Right hindlimb (tissue), 1 donor: ENCODE data around the gene SMURF1.

Experiments used
- DNase-seq: peaks from one replicate; pipeline ENCODE4 v3.0.0-alpha.2; 2018

Gene SMURF1

GRCh38 chr7:99027841-99028240 lies 116.1 kb downstream of the SMURF1 start:
- DNase-seq: no peak

GRCh38 chr7:99027241-99027640 lies 116.7 kb downstream of the SMURF1 start:
- DNase-seq: no peak

- DNase-seq: no peak
Measured at GRCh38 chr7:99024066-99024465, 119.8 kb downstream of the SMURF1 start.

GRCh38 chr7:99021941-99022560 lies 121.9 kb downstream of the SMURF1 start:
- DNase-seq: no peak

GRCh38 chr7:99020413-99020715 lies 123.5 kb downstream of the SMURF1 start:
- DNase-seq: no peak

GRCh38 chr7:99019523-99020412 lies 124.1 kb downstream of the SMURF1 start:
- DNase-seq: peak; percentile 69

GRCh38 chr7:99016196-99016595 lies 127.7 kb downstream of the SMURF1 start:
- no peak for DNase-seq

- no peak for DNase-seq
Measured at GRCh38 chr7:99014113-99014985, 129.6 kb downstream of the SMURF1 start.

- no peak for DNase-seq
Measured at GRCh38 chr7:99013266-99014112, 130.4 kb downstream of the SMURF1 start.

- DNase-seq: no peak
Measured at GRCh38 chr7:99012722-99013121, 131.2 kb downstream of the SMURF1 start.

GRCh38 chr7:99011706-99012404 lies 132.1 kb downstream of the SMURF1 start:
- no peak for DNase-seq

- no peak for DNase-seq
Measured at GRCh38 chr7:99011341-99011705, 132.6 kb downstream of the SMURF1 start.

- DNase-seq: no peak
Measured at GRCh38 chr7:99010281-99010680, 133.6 kb downstream of the SMURF1 start.

GRCh38 chr7:99008921-99009530 lies 134.9 kb downstream of the SMURF1 start:
- DNase-seq: no peak

- DNase-seq: no peak
Measured at GRCh38 chr7:99008181-99008631, 135.7 kb downstream of the SMURF1 start.

GRCh38 chr7:99006739-99007424 lies 137.0 kb downstream of the SMURF1 start:
- DNase-seq: no peak

GRCh38 chr7:99005776-99006175 lies 138.1 kb downstream of the SMURF1 start:
- DNase-seq: no peak

GRCh38 chr7:99004781-99005500 lies 139.0 kb downstream of the SMURF1 start:
- no peak for DNase-seq

- no peak for DNase-seq
Measured at GRCh38 chr7:99004216-99004615, 139.7 kb downstream of the SMURF1 start.

GRCh38 chr7:99003419-99003818 lies 140.5 kb downstream of the SMURF1 start:
- DNase-seq: no peak
